ENCODE measurements around the gene MTCL1.

MTCL1 gene

GRCh38 chr18:8715599-8715998, 10.2 kb downstream of the MTCL1 start:
- DNase-seq: no peak

- DNase-seq: no peak
Observed at GRCh38 chr18:8717011-8717770, 11.8 kb downstream of the MTCL1 start.

- DNase-seq: no peak
Observed at GRCh38 chr18:8718401-8718913, 13.1 kb downstream of the MTCL1 start.

GRCh38 chr18:8719192-8719591, 13.8 kb downstream of the MTCL1 start:
- DNase-seq: no peak

GRCh38 chr18:8720141-8720540, 14.8 kb downstream of the MTCL1 start:
- DNase-seq: no peak

GRCh38 chr18:8721094-8721669, 15.8 kb downstream of the MTCL1 start:
- DNase-seq: no peak

- DNase-seq: no peak
Observed at GRCh38 chr18:8721716-8722115, 16.4 kb downstream of the MTCL1 start.

- DNase-seq: no peak
Observed at GRCh38 chr18:8722946-8723820, 17.8 kb downstream of the MTCL1 start.

GRCh38 chr18:8724452-8724851, 19.1 kb downstream of the MTCL1 start:
- DNase-seq: no peak

GRCh38 chr18:8726281-8726680, 20.9 kb downstream of the MTCL1 start:
- no peak for DNase-seq

- DNase-seq: no peak
Observed at GRCh38 chr18:8726963-8727705, 21.8 kb downstream of the MTCL1 start.

GRCh38 chr18:8730080-8730827, 24.9 kb downstream of the MTCL1 start:
- peak; percentile 38 for DNase-seq

- no peak for DNase-seq
Observed at GRCh38 chr18:8732442-8733360, 27.3 kb downstream of the MTCL1 start.

GRCh38 chr18:8734496-8734895, 29.1 kb downstream of the MTCL1 start:
- no peak for DNase-seq

GRCh38 chr18:8735274-8735673, 29.9 kb downstream of the MTCL1 start:
- no peak for DNase-seq

GRCh38 chr18:8741117-8741516, 35.8 kb downstream of the MTCL1 start:
- no peak for DNase-seq

- no peak for DNase-seq
Observed at GRCh38 chr18:8741532-8741931, 36.2 kb downstream of the MTCL1 start.

GRCh38 chr18:8742387-8743361, 37.3 kb downstream of the MTCL1 start:
- no peak for DNase-seq

- no peak for DNase-seq
Observed at GRCh38 chr18:8744038-8744437, 38.7 kb downstream of the MTCL1 start.

- no peak for DNase-seq
Observed at GRCh38 chr18:8744656-8745055, 39.3 kb downstream of the MTCL1 start.
